Retinal pigment epithelial cell (primary cell): Measurements from ENCODE around the gene TP53TG5.

Experiments
- DNase-seq: peaks from one replicate; pipeline ENCODE4 v3.0.0-alpha.2; 2010; ENCODE audit warnings: low read depth
- H3K4me3 ChIP-seq: 2 replicates; pipeline ENCODE4 v1.5.1; 2011; ENCODE audit warnings: mild to moderate bottlenecking, low read length, control low read depth, moderate library complexity
- TF ChIP-seq, protein P1 (sequence below): conservative IDR thresholded peaks from 2 replicates; pipeline ENCODE4 v1.5.1; 2011; ENCODE audit warnings: low read depth, low read length, control low read depth, inconsistent platforms

TP53TG5 gene

DNA sequence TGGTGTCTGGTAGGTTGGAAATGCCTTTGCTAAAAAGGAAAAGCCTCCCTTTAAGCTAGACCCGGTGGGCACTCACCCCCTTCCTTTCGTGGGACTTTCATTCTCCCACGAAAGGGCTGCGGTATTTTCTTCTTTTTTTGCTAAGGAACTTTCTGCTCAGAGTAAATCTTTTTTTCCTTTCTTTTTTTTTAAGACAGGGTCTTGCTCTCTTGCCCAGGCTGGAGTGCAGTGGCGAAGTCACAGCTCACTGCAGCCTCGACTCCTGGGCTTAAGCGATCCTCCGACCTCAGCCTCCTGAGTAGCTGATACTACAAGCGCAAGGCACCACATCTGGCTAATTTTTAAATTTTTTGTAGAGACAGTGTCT lies 4.0 kb downstream of the TP53TG5 start:
- TF ChIP-seq, protein P1, sequence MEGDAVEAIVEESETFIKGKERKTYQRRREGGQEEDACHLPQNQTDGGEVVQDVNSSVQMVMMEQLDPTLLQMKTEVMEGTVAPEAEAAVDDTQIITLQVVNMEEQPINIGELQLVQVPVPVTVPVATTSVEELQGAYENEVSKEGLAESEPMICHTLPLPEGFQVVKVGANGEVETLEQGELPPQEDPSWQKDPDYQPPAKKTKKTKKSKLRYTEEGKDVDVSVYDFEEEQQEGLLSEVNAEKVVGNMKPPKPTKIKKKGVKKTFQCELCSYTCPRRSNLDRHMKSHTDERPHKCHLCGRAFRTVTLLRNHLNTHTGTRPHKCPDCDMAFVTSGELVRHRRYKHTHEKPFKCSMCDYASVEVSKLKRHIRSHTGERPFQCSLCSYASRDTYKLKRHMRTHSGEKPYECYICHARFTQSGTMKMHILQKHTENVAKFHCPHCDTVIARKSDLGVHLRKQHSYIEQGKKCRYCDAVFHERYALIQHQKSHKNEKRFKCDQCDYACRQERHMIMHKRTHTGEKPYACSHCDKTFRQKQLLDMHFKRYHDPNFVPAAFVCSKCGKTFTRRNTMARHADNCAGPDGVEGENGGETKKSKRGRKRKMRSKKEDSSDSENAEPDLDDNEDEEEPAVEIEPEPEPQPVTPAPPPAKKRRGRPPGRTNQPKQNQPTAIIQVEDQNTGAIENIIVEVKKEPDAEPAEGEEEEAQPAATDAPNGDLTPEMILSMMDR = no peak
- no peak for DNase-seq
- peak overlapping the region; percentile 49 for H3K4me3 ChIP-seq

DNA sequence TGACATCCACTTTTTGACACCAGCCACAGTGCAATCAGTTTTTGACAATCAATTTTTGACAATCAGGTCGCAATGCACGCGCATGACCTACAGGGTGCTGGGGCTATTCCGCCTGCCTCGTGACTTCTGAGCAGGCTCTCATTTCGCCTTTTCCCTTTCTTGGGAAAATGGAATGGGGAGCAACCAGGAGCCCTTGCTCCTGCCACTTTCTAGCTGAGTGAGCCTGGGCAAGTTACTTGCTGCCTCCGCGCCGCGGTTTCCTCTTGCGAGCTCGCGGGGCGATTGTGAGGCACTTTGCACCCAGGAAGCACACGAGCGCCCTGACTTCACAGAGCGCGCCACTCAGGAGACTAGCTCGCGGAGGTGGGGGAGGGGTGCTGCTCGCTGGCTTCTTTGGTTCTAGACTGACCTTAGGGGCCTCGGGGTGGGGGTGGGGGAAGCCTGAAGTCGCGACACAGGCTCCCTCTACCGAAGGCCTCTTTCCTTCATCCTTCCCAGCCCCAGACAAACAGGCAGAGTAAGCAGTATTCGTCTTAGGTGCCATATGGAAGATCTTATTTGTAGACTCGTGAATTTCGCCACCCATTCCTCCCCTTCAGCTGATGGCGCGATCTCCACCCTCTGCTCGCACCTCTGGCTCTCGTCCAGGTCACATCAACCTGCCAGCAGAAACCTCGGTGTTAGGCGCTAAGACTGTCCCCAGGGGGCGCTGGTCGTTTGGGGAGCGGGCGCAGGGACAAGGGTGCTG lies 4.6 kb downstream of the TP53TG5 start:
- peak overlapping the region; percentile 49 for H3K4me3 ChIP-seq
- TF ChIP-seq, protein P1 = peak; percentile 92
- DNase-seq = no peak

- DNase-seq = no peak
- TF ChIP-seq, protein P1 = no peak
- peak overlapping the region; percentile 49 for H3K4me3 ChIP-seq
These were observed 5.3 kb downstream of the TP53TG5 start for GRCh38 chr20:45372646-45373352.

GRCh38 chr20:45372241-45372640 lies 5.9 kb downstream of the TP53TG5 start:
- H3K4me3 ChIP-seq = peak overlapping the region; percentile 12
- DNase-seq = no peak
- TF ChIP-seq, protein P1 = no peak

GRCh38 chr20:45370571-45371160 lies 7.5 kb downstream of the TP53TG5 start:
- DNase-seq = no peak
- TF ChIP-seq, protein P1 = no peak
- H3K4me3 ChIP-seq = no peak overlapping the region

GRCh38 chr20:45368221-45368980 lies 9.7 kb downstream of the TP53TG5 start:
- TF ChIP-seq, protein P1 = no peak
- no peak overlapping the region for H3K4me3 ChIP-seq
- no peak for DNase-seq
